Upper lobe of left lung (tissue), 6 donors: ENCODE results near the gene ATP10A. TPM values are rescaled to one million over a fixed set of nuclear protein-coding genes. Genes with fewer than 3 reads are reported as not detected.

Experiments
- ATAC-seq, 2 donors: fragments of 200-7000 bp; cut with Tn5 transposase; one replicate each; pipeline ENCODE4 v1.9.1; 2022; ENCODE audit warnings: mild to moderate bottlenecking in 2 of 2, moderate library complexity in 2 of 2; ENCODE audit not compliant: low FRiP score in 2 of 2
- DNase-seq, 2 donors: peaks; one replicate each; pipeline ENCODE4 v3.0.0-alpha.2; 2019 to 2020
- H3K27ac ChIP-seq, 4 donors: fragments of 200-600 bp; sonication (generic); one replicate each; pipeline ENCODE4 v1.5.1; 2016 to 2019
- H3K27me3 ChIP-seq, 4 donors: fragments of 200-600 bp; sonication (generic); one replicate each; pipeline ENCODE4 v1.5.1; 2017 to 2019
- H3K36me3 ChIP-seq, 4 donors: fragments of 200-600 bp; sonication (generic); one replicate each; pipeline ENCODE4 v1.5.1; 2016 to 2019
- H3K4me1 ChIP-seq, 4 donors: fragments of 200-600 bp; sonication (generic); one replicate each; pipeline ENCODE4 v1.5.1; 2018 to 2019
- H3K4me3 ChIP-seq, 4 donors: fragments of 200-600 bp; sonication (generic); one replicate each; pipeline ENCODE4 v1.5.1; 2017 to 2019; ENCODE audit warnings: mild to moderate bottlenecking in 2 of 4, moderate library complexity in 1 of 4
- H3K9me3 ChIP-seq, 4 donors: fragments of 200-600 bp; sonication (generic); one replicate each; pipeline ENCODE4 v1.5.1; 2018 to 2019
- CTCF ChIP-seq, 6 experiments: fragments of 450-650 bp in 4 of 6; fragments of 200-600 bp in 2 of 6; sonication (generic) in 2 of 6; IDR thresholded peaks; one replicate each; pipeline ENCODE4 v1.5.1; 2016 to 2019; ENCODE audit warnings: antibody characterized with exemption in 6 of 6
- EP300 ChIP-seq, 4 donors: sonication (generic); formaldehyde crosslinking; IDR thresholded peaks; one replicate each; pipeline ENCODE4 v1.5.1; 2017; ENCODE audit warnings: antibody characterized with exemption in 4 of 4, control low read depth in 2 of 4
- POLR2A ChIP-seq, 4 donors: fragments of 450-650 bp; IDR thresholded peaks; one replicate each; pipeline ENCODE4 v1.5.1; 2016 to 2017; ENCODE audit warnings: antibody characterized with exemption in 4 of 4, mild to moderate bottlenecking in 2 of 4
- POLR2AphosphoS5 ChIP-seq, 2 donors: sonication (generic); formaldehyde crosslinking; IDR thresholded peaks; one replicate each; pipeline ENCODE4 v1.5.1; 2017; ENCODE audit warnings: antibody characterized with exemption in 2 of 2
- WGBS, 2 donors: methylation state at CpG; one replicate each; pipeline ENCODE4 v1.1.5; 2017 to 2018; 5-methylcytosine and 5-hydroxymethylcytosine counted together
- total RNA-seq, 6 donors: library from RNA; depleted of rRNA in 4 of 6; stranded (reverse); fragments of >200 nt in 4 of 6; gene quantifications; one replicate each; pipeline versions ENCODE4 v1.1.0 to v1.2.1, GENCODE V29; 2016 to 2021
- donor health status: DM: no; HTN: no; CAD: no; lungs with moderate emphysema.
- donor health status: DM: no; HTN: yes; CAD: no; lungs with severe emphysema.

Gene ATP10A
- total RNA-seq, 6 donors from 2014 or later: 17.8 to 62.4 (median 32.3) TPM

DNA sequence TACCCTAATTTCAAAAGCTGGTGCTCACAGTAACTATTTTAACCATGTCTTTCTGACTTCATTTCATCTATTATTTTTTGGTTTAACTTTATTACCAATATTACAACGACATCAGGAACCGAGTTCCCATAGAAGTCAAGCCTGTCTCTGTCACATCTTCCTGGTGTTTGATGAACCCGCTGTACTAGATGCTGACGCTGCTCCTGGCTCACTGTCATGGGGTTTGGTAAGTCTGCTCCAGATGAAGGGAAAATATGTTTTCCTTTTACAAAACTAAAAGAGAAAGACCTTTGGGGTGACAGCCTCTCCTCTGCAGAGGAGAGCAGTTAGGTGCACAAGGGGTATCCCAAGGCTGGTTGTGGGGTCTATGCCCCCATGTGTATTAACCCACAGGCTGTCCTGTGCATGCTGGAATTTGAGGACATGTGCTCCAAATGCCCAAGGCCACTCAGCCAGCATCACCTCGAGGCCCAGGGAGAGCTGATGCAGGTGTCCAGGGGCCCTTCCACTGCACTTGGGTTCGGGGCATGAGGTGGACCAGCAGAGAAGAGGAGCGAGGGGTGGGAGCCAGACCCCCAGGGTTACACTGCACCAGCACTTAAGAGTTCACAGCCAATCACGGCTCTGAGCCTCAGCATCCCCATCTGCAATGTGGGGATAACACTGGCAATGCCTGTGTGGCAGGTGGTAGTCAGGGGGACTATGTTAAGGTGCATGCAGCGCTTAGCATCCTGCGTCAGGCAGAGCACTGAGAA is 62.2 kb downstream of the ATP10A start:
- ATAC-seq (no peak), DNase-seq (no peak)
- Histone ChIP-seq H3K27ac (no peak overlapping the region), H3K36me3 (no peaks in the 10 kb centered on the region), H3K9me3 (no peaks in the 10 kb centered on the region), H3K27me3 (no peaks in the 10 kb centered on the region), H3K4me3 (no peak overlapping the region), H3K4me1 (no peaks in the 10 kb centered on the region)
- WGBS, 2 donors: 87 to 89% methylated on average over 10 of the region's 10 CpGs
- TF ChIP-seq POLR2AphosphoS5 (IDR thresholded peaks at IDR 0.05) (no peak), POLR2A (IDR thresholded peaks at IDR 0.05) (no peak), EP300 (IDR thresholded peaks at IDR 0.05) (no peak), CTCF (IDR thresholded peaks at IDR 0.05) (no peak)

DNA sequence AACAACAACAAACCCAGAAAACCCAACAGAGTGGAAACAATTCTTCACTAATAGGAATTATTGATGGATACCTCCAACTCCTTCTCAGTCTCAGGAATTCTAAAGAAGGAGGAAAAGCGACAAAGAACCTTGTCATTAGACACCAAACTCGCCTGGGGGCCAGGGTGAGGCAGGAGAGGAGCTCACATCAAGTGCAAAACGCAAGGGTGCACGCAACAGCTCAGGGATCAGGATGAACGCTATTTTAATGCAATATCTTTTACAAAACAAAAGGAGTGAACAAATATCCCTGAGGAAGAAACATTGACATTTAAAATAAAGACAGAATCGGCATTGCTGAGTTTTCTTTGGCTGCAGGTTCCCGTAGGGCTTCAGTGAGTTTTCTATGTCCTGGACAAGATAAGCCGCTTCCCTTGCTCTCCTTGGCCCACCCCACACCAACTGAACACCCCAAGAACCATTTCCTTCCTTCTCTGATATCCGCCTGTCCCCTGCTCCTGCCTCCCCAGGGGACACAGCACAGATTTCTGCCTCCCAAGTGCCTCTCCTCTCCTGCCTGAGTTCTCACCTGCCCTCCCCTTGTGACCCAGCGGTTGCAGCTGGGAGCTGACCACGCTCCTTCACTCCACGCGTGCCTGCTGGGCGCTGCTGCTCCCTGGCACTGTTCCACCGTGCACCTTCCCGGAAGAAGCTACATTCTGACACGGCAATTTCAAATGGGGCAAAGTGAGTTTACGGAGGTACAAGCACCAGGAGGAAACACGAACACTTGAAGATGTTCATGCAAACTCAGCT is 63.0 kb downstream of the ATP10A start:
- no peak overlapping the region for H3K4me3 ChIP-seq
- WGBS, 2 donors: 58 to 65% methylated on average over 19 of the region's 19 CpGs
- H3K4me1 ChIP-seq: no peaks in the 10 kb centered on the region
- ATAC-seq (no peak), DNase-seq (peak in 1 of 2 donors; percentile 17)
- TF ChIP-seq POLR2AphosphoS5 (IDR thresholded peaks at IDR 0.05) (no peak), EP300 (IDR thresholded peaks at IDR 0.05) (no peak), CTCF (IDR thresholded peaks at IDR 0.05) (no peak), POLR2A (IDR thresholded peaks at IDR 0.05) (no peak)
- H3K27ac ChIP-seq: no peak overlapping the region
- H3K9me3 ChIP-seq: no peaks in the 10 kb centered on the region
- H3K36me3 ChIP-seq: no peaks in the 10 kb centered on the region
- H3K27me3 ChIP-seq: no peaks in the 10 kb centered on the region

- 84 to 85% methylated on average over 21 to 25 of the region's 25 CpGs for WGBS, 2 donors
- H3K27me3 ChIP-seq: no peaks in the 10 kb centered on the region
- H3K4me3 ChIP-seq: no peak overlapping the region
- H3K9me3 ChIP-seq: no peaks in the 10 kb centered on the region
- peak in 1 of 2 donors; percentile 15 for DNase-seq
- TF ChIP-seq POLR2AphosphoS5 (IDR thresholded peaks at IDR 0.05) (no peak), EP300 (IDR thresholded peaks at IDR 0.05) (no peak), CTCF (IDR thresholded peaks at IDR 0.05) (no peak), POLR2A (IDR thresholded peaks at IDR 0.05) (no peak)
- H3K4me1 ChIP-seq: peaks cover 0 to 6% (median 0%) of the 10 kb centered on the region in 4 donors
- no peak overlapping the region for H3K27ac ChIP-seq
- H3K36me3 ChIP-seq: no peaks in the 10 kb centered on the region
- ATAC-seq: no peak
Observed at GRCh38 chr15:25797936-25798901, 64.9 kb downstream of the ATP10A start.

DNA sequence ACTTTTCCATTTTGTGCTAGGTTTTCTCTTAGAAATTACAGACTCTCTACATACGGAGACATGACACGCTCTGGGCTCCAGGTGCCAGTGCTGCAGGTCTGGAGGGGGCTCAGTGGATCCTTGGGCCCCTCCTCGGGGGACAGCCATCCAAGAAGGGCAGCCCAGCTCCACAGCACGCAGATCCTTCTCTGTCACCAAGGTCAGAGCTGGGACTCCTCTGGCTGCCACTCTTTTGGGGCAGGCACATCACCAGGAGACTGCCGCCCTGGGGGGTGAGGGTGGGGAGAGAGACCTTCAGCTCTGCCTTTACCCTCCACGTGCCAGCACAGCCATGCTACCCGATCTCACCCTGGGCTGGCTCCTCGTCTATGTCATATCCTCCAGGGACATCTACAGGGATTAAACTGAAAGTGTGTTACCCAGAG is 65.6 kb downstream of the ATP10A start:
- DNase-seq: no peak
- no peak for ATAC-seq
- peaks cover 0 to 6% (median 0%) of the 10 kb centered on the region in 4 donors for H3K4me1 ChIP-seq
- no peaks in the 10 kb centered on the region for H3K27me3 ChIP-seq
- no peaks in the 10 kb centered on the region for H3K9me3 ChIP-seq
- TF ChIP-seq EP300 (IDR thresholded peaks at IDR 0.05) (no peak), POLR2AphosphoS5 (IDR thresholded peaks at IDR 0.05) (no peak), POLR2A (IDR thresholded peaks at IDR 0.05) (no peak), CTCF (IDR thresholded peaks at IDR 0.05) (no peak)
- H3K4me3 ChIP-seq: no peak overlapping the region
- 68 to 69% methylated on average over 4 to 8 of the region's 8 CpGs for WGBS, 2 donors
- H3K36me3 ChIP-seq: no peaks in the 10 kb centered on the region
- H3K27ac ChIP-seq: no peak overlapping the region
